GM19328 (cell line): ENCODE results near the gene HOXA1.
"Not testable (repeated sequence)": the region's sequence is repeated elsewhere in the genome, so short reads cannot be mapped to it uniquely, and the experiment has no call there.

ENCODE experiments used
- ATAC-seq: cut with Tn5 transposase; IDR thresholded peaks from one replicate; pipeline ENCODE4 v1.9.1; 2021; ENCODE audit warnings: mild to moderate bottlenecking, moderate library complexity; ENCODE audit not compliant: unreplicated experiment

The HOXA1 gene

GRCh38 chr7:27053153-27053552 is 42.6 kb downstream of the HOXA1 start:
- ATAC-seq, result no peak

- ATAC-seq, result no peak
Measured at GRCh38 chr7:27051451-27051850, 44.3 kb downstream of the HOXA1 start.

GRCh38 chr7:27048438-27048837 is 47.4 kb downstream of the HOXA1 start:
- no peak for ATAC-seq

- ATAC-seq, result no peak
Measured at GRCh38 chr7:27046854-27047549, 48.8 kb downstream of the HOXA1 start.

- not testable (repeated sequence) for ATAC-seq
Measured at GRCh38 chr7:27045972-27046371, 49.8 kb downstream of the HOXA1 start.

GRCh38 chr7:27045066-27045465 is 50.7 kb downstream of the HOXA1 start:
- ATAC-seq, result not testable (repeated sequence)
